ENCODE results near the gene CHI3L1.

DNA sequence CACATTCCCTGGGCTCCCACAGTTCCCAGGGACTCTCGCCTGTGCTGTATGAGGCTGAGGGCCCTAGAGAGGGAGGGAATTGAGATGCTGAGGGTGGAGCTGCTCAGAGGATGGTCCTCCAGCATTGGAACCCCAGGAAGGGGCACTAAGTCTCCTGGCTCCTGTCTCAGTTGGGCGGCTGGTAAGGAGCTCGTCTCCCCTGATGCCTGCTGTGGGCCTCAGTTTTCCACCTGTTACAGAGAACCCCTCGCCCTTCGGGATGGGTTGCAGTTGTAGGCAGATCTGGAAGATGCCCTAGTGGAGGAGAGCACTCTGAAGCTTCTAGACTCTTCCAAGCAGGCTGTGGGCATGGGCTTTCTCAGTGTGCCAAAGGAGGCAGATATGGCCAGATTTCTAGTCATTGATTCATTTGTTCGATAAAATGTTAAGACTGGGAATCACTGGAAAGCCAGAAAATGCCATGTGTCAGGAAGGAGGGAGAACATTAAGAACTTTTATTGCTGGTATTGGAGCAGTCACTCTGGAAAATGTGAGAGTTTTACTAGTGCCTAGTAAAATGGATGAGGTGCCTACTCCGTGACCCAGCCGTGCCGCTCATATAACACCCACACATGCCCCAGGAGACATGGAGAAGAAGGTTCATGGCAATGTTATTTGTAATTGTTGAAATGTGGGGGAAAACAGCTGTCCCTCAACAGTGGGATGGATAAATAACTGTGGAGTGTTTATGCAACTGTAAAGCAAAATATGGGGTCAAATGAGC is 10.1 kb downstream of the CHI3L1 start:
- TF ChIP-seq, protein P1, sequence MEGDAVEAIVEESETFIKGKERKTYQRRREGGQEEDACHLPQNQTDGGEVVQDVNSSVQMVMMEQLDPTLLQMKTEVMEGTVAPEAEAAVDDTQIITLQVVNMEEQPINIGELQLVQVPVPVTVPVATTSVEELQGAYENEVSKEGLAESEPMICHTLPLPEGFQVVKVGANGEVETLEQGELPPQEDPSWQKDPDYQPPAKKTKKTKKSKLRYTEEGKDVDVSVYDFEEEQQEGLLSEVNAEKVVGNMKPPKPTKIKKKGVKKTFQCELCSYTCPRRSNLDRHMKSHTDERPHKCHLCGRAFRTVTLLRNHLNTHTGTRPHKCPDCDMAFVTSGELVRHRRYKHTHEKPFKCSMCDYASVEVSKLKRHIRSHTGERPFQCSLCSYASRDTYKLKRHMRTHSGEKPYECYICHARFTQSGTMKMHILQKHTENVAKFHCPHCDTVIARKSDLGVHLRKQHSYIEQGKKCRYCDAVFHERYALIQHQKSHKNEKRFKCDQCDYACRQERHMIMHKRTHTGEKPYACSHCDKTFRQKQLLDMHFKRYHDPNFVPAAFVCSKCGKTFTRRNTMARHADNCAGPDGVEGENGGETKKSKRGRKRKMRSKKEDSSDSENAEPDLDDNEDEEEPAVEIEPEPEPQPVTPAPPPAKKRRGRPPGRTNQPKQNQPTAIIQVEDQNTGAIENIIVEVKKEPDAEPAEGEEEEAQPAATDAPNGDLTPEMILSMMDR (IDR thresholded peaks at IDR 0.05 in 8 of 11, conservative IDR thresholded peaks at IDR 0.05 in 3 of 11), result no peak
- TF ChIP-seq POLR2A (IDR thresholded peaks at IDR 0.05), result no peak
